ENCODE measurements around the gene MAP3K15.

MAP3K15 gene, protein sequence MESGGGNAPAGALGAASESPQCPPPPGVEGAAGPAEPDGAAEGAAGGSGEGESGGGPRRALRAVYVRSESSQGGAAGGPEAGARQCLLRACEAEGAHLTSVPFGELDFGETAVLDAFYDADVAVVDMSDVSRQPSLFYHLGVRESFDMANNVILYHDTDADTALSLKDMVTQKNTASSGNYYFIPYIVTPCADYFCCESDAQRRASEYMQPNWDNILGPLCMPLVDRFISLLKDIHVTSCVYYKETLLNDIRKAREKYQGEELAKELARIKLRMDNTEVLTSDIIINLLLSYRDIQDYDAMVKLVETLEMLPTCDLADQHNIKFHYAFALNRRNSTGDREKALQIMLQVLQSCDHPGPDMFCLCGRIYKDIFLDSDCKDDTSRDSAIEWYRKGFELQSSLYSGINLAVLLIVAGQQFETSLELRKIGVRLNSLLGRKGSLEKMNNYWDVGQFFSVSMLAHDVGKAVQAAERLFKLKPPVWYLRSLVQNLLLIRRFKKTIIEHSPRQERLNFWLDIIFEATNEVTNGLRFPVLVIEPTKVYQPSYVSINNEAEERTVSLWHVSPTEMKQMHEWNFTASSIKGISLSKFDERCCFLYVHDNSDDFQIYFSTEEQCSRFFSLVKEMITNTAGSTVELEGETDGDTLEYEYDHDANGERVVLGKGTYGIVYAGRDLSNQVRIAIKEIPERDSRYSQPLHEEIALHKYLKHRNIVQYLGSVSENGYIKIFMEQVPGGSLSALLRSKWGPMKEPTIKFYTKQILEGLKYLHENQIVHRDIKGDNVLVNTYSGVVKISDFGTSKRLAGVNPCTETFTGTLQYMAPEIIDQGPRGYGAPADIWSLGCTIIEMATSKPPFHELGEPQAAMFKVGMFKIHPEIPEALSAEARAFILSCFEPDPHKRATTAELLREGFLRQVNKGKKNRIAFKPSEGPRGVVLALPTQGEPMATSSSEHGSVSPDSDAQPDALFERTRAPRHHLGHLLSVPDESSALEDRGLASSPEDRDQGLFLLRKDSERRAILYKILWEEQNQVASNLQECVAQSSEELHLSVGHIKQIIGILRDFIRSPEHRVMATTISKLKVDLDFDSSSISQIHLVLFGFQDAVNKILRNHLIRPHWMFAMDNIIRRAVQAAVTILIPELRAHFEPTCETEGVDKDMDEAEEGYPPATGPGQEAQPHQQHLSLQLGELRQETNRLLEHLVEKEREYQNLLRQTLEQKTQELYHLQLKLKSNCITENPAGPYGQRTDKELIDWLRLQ (N-terminal part only)

DNA sequence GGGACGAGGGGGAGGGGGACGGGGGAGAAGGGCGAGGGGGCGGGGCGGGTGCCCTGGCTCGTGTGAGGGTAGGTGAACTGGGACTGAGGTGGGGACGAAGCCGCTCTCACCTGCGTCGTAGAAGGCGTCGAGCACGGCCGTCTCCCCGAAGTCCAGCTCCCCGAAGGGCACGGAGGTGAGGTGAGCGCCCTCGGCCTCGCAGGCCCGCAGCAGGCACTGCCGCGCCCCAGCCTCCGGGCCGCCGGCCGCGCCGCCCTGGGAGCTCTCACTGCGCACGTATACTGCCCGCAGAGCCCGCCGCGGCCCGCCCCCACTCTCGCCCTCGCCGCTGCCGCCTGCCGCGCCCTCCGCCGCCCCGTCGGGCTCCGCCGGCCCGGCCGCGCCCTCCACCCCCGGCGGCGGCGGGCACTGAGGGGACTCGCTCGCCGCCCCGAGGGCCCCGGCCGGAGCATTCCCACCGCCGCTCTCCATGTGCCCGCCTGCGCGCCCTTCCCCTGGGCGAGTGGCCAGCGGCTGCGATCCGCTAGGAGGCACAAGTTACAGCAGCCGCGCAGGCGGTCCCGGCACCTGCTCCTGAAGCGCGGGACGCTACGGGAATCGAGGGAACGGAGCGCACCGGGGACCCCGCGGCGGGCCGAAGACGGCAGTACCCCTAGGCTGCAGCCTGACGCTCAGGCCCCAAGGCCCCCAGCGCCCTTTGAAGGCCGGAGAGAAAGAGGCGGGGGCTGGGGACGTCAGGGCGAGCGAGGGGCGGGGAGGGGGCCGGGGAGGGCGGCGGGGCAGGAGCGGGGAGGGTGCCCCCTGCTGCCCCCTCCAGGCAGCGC is at the start of gene MAP3K15:
TSS of gene MAP3K15 (minus strand) at position 718 of the 824 bp plus-strand sequence. CDS start at position 471, 247 bp downstream.
- no peak for DNase-seq

DNA sequence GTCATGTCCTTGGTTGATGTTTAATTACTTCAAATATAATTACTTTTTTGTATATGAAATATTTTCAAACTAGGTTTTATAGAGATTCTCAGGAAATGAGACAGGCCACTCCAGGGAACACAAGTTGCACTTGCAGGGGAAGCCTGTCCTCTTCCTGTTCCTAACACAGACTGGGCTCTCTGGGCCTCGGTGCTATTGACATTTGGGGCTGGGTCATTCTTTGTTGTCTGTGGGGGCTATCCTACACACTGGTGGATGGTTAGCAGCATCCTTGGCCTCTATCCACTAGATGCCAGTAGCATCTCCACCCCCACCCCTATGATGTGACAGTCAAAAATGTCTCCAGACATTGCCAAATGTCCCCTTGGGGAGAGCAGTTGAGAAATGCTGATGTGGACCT is 49.3 kb upstream of the MAP3K15 start:
- no peak for DNase-seq

DNA sequence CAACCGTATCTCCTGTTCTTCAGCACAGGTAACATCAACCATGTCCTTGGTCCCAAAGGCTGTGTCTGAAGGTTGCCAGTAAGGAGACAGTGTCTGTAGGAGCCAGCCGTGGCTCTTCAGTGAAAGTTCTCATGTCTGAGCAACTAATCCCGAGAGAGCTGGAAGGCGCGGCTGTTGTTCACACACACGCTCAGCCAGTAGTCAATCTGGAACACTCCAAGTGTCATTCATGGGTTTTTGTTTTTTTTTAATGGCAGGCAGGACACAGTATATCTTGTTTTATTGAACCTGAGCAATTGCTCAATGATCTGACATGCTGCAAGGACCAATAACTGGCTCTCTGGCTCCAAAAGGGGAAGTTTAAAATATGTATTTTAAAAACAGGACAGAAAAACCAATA is 48.4 kb upstream of the MAP3K15 start:
- DNase-seq = no peak

DNA sequence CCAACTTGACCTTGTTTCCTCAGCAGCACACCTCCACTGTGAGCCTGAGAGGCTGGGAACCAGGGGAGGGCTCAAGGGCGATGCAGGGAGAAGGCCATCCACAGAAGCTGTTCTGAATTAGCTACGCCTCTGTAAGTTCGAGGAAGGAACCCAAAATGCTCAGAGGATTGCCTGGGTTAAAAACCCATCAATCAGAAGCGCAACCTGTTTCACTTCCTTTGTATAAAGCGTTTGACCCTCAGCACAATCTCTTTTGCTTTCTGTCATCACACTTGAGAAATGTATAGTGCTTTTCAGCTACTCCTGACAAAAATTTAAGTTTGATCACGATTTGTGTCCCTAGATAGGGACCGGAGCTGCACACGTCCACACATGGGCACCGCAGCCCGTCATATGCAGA is 48.0 kb upstream of the MAP3K15 start:
- no peak for DNase-seq

DNA sequence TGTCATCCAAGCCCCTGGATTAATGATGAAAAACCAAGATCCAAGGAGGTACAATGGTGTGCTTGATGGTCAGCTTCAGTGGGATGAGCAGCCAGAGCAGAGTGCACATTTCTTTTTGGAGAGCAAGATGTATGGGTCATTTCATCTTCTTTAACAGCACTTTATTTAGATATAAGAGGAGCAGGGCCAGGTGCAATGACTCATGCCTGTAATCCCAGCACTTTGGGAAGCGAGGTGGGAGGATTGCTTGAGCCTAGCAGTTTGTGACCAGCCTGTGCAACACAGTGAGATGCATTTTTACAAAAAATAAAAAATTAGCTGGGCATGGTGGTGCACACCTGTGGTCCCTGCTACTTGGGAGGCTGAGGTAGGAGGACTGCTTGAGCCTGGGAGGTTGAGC is 45.3 kb upstream of the MAP3K15 start:
- no peak for DNase-seq

DNA sequence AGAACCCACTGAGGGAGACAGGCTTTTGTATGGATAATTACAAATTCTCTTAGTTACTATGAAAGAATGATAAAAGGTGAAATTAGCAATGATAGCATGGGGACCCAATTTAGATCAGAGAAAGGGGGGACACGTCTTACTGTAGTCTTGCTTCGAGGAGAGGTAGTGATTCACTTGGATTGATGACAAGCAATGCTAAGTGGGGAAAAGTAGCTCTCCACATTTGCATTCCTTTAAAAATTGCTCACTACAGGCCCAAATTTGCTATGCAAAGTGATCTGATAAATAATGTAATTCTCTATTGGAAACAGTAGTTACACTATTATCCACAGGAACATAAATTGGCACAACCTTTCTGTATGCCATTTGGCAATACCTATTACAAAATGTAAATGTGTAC is 42.5 kb upstream of the MAP3K15 start:
- no peak for DNase-seq

DNA sequence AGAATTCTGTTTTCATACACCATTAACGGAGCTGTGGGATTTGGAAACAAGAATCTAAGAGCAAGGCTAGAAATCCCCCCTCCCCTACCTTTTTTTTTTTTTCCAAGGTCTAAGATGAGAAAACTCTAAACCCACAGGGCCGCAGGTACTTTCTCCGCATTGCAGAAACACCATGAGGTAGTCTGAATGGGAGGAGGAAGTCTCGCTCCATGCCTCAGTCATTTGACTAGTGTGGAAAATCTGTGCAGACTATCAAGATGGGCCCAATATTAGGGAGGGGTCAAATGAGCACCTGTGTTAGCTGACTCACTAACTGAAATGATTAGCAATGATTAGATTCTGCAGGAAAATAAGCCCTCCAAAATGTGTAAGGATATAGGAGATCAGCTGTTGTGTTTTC is 40.9 kb upstream of the MAP3K15 start:
- no peak for DNase-seq

DNA sequence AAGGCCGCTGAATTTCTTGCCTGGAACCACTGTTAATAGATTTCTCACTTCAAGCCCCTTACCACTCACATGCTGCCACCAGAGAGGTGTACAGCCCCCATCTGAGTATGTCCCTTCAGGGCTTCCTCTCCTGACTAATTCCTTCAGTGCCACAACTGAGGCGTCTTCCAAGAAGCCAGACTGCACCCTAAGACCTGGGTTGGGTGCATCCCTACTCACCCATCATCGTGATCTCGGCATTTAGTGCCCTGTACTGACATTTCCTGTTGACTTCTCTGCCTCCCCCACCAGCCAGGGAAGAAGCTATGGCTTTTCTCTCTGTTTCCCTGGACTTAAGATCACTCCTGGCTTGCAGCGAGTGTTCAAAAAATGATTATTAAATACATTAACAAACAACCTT is 40.4 kb upstream of the MAP3K15 start:
- DNase-seq = no peak

DNA sequence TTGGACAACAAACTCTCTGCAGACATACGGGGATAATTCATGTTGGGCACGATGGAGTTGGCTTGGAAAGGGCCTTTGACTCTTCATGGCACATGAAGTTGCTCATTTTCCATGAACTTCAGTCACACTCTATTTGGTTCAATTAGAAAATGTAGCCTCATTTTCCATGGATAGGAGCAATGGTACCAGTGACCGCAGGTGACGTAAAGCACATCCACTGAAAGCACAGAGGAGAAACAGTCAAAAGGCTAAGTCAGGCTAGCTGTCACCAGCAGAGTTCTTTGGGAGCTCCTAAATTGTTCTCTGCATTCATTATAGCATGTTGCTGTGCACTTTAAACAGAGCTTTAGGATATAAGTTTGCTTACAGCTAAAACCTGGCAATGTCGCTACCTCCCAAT is 39.9 kb upstream of the MAP3K15 start:
- no peak for DNase-seq

DNA sequence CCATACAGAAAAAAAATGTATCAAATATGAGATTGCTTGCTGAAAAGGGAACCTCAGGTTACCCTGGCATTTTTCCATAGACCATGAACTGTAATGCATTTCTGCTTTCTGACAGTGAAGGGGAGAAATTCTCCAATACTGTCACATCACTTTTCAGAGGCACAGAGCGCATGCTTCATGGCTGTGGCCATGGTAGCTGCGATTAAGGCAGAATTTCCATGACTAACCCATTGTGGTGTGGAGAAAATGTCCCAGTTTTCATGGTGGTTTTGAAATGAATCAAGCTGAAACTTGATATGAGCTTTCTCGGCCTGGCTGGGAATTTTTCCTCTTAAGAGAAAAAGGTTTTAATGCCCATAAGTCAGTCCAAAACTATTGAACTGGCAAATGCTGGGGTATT is 39.5 kb upstream of the MAP3K15 start:
- no peak for DNase-seq

DNA sequence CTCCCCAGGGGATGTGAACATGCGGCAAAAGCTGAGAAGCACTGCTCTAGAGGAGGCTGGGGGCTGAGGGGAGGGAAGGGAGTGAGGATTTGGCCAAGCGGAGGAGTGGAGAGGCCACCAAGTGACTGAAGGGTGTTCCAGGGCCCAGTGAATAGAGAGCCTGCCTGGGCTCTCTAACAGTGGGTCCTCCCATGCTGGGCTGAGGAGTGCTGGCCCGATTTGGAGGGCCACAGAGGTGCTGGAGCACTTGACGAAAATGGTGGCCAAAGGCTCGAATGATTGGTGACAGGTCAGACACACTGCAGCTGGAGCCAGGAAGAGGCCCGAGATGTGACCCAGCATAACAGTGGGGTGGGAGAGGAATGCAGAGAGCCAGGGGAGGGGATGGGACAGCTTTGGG is 37.5 kb upstream of the MAP3K15 start:
- DNase-seq = no peak

DNA sequence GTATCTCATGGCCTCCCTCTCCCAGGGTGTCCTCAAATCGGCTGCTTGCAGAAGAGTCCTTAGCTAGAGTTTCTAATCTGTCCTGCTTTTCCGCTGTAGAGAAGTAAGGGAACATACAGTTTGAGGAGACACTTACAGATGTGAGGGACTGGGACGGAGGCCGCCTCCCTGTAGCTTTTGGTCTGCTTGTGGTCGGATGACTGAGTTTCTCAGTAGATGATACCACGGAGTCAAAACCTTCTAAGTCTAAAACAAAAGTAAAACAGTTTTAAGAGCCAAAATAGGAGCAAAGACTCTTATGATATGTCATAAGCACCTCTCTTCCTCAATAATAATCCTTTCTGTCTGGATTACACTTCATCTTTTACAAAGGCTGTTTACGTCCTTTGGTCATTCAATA is 34.5 kb upstream of the MAP3K15 start:
- DNase-seq = no peak

DNA sequence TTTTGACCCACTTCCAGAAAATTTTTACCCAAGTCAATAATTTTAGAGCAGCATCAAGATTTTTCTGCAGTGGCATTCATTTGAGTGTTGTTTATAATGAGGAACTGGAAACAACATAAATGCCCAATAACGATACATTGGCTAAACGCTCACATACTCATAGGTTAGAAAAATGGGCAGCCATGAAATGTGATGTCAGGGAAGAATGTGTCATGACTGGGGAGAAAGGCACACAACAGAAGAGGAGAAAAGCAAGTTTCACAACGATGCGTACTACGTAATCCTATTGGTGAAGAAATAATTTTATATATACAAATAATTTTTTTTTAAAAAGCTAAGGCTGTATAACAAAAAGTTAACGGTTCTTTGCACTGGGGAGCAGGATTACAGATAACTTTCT is 33.6 kb upstream of the MAP3K15 start:
- no peak for DNase-seq

DNA sequence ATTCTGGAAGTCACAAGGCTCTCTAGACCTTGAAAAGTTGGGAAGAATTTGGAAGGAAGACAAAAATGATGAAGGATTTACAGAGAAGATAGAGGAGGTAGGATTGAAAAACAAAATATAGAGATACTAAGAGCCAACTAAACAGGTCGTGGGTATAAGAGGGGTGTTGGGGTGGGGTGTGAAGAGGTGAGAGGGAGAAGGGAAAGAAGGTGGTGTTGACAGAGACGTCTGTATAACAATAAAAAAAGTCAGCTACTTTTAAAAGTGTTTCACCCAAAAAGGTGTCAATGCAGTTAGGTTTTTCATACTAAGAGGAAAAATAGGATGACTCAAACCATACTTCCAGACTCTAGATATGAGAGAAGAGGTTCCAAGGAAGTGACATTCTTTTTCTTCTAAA is 33.0 kb upstream of the MAP3K15 start:
- DNase-seq = no peak

DNA sequence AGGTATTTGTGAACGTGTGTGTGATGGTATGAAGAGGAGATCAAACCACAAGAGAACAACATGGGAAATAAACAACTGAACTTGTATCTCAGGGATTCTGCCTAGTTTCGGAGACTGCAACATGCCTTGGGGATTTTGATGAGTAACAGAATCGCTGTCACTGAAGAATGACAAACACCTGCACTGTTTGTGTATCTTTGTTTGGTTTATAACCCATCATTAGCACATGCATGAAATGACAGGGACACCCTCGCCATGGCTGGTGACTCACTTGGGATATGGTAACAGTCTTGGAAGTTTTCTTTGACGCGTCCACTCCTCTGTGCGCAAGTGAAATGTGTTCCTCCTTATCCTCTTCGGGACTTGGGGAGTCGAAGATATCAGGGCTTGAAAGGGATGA is 30.3 kb upstream of the MAP3K15 start:
- DNase-seq = no peak

DNA sequence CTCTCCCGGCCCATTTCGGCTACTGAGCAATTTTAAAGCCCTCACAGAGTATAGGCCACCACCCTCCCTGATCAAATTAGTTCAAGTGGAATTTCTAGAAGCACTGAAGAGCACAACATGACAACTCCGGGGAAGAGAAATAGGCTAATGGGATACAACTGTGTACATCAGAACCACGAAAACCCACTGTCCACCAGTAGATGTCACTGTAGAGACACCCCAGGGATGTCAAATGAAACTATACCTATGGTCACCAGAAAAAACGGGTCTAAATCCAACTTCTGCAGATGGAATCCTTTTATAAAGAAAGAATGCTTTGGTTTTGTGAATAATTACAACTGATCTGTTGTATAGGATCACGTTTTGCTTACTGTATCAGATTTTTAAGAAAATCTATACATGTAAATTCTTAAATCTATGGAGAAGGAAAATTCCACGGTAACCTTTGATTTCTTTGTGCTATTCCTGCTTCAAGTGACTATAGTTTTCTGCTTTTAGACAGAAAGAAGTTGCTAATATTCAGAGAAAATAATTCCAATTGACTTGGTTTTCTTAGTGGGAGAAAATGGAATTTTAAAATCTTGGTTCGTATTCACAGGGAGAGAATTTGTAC is 29.5 kb upstream of the MAP3K15 start:
- DNase-seq = peak; percentile 66

DNA sequence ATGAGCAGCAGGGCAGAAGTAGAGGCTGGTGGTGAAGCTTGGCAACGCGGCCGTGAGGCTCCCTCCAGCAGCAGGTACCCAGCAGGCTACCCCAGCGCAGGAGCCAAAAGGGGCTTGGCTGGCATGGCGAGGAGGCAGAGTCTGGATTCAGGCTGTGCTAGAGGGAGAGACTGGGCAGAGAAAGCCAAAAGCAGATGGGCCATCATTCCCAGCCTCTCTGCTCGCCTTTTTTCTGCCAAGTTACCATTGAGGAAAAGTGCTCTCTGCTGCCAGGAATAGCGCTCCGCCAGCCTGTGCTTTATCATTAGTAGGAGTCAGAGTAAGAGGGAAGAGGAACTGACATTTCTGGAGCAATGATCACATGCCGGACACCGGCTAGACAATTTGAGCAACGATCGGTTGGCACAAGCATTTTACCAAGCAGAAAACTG is 28.7 kb upstream of the MAP3K15 start:
- DNase-seq = no peak

DNA sequence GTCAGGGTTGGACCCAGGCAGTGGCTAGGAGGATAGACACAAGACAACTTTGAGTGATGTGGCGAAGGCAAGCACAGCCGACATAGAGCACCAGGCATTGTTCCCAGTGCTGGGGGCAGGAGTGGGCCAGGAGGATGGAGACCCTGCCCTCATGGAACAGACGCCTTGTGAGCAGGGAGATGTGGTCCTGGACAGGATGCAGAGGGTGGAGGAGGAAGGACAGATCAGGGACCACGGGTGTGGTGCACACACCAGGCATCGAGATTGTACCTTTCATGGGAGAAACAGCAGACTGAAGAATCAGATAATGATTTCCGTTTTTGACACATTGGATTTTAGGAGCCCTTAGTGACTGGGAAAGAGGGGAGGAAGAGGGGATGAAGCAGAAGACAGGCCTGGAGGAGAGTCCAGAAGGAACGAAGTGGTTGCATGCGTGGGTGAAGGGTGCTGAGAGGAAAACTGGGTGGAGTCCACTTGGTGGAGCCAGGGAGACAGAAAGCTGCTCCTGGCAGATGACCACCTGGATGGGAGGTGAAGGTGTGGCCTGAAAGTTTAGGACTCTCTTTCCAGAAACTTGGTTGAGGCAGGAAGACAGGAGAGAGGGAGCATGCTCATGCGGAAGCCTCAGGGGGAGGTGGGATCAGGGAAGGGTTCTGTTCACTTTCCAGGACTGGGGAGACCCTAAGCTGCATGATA is 27.9 kb upstream of the MAP3K15 start:
- DNase-seq = no peak

DNA sequence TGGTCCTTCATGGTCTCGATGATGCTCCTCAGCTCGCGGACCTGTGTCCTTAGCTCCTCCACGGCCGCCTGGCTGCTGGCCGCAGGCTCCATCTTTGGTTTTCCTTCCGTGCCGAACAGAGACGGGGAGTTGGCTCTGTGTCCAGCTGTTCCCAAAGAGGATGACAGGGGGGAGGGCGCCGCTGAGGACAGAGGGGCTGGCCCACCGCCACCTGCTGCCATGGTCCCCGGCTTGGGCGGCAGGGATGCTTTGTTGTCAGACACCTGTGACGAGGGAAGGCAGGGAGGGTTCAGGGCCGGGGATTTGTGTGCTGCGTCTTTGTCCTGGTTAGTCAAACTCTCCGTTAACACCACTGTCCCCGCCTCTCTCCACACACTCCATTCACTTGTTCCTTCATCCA is 26.6 kb upstream of the MAP3K15 start:
- no peak for DNase-seq

DNA sequence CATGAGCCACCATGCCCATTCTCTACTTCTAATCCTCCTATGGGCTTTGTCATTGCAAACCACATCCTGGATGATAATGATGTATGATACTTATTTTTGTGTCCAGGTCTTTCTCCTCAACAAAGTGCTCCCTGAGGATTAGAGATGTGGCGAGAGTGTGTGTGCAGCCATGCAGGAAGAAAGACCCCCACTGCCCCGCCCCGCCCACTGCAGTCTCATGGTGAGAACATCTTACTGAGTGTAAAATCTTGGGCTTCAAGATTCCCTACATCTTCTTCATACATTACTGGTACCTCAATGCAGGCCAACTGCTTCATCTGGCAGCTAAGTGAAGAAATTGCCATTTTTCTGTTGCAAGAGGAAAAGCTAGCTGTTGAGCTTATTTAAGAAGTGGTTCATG is 25.9 kb upstream of the MAP3K15 start:
- DNase-seq = no peak

DNA sequence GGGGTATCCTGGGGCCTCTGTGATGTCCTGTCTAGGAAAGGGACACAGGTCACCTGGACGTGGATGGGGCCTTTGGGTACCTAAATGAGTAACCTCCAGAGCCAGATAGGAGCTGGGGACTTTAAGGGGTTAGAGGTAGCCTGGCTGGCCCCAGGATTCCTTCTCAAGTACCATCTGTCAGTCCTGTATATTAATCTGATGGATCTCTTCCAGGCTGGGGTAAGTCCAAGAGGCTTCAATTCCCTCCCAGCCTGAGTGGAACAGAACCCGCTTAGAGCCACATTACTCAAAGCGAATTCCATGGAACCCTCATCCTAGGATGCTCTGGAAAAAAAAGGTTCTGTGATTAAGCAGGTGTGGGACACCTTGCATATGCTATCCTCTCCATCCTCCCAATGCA is 24.8 kb upstream of the MAP3K15 start:
- DNase-seq = no peak

Data from NCI-H2227 treated with DMSO at 0.1 percent for 48 hours (cell line).